Panc1 (cell line): Measurements from ENCODE around the gene MYBBP1A. TPM values are rescaled to one million over a fixed set of nuclear protein-coding genes. Genes with fewer than 3 reads are reported as not detected.
"Not testable (repeated sequence)": the region's sequence is repeated elsewhere in the genome, so short reads cannot be mapped to it uniquely, and the experiment has no call there.

Source experiments
- ATAC-seq: fragments of 200-7000 bp; cut with Tn5 transposase; 2 replicates; pipeline ENCODE4 v1.9.1; 2020; ENCODE audit warnings: mild to moderate bottlenecking, moderate library complexity
- BruUV-seq: library from RNA; stranded (reverse); fragments of 400-500 nt; replicated peaks from 2 replicates; lab custom pipeline; 2021; lab: Mats Ljungman, UMichigan
- CTCF ChIA-PET: fragments of 300-600 bp; sonication (Branson Sonifier 250); formaldehyde crosslinking; loops from one replicate; lab custom pipeline; 2022; ENCODE audit warnings: antibody characterized with exemption; lab: Charles Lee
- POLR2A ChIA-PET: fragments of 300-600 bp; sonication (Branson Sonifier 250); formaldehyde crosslinking; loops from one replicate; lab custom pipeline; 2022; ENCODE audit warnings: antibody characterized with exemption; lab: Charles Lee
- DNase-seq: peaks from one replicate; pipeline ENCODE4 v3.0.0-alpha.2; 2010; ENCODE audit warnings: low read depth, low spot score
- H3K27ac ChIP-seq: 2 replicates; pipeline ENCODE4 v1.5.1; 2011; ENCODE audit warnings: mild to moderate bottlenecking, low read length, inconsistent platforms
- H3K27me3 ChIP-seq: fragments of 200-500 bp; sonication (Bioruptor generic); 2 replicates; pipeline ENCODE4 v1.6.0; 2014; ENCODE audit warnings: low read length, inconsistent platforms; ENCODE audit not compliant: control insufficient read depth, insufficient read depth
- H3K36me3 ChIP-seq: fragments of 200-500 bp; sonication (Bioruptor generic); 2 replicates; pipeline ENCODE4 v1.5.1; 2014; ENCODE audit warnings: inconsistent platforms, mild to moderate bottlenecking, low read length, moderate library complexity; ENCODE audit not compliant: control insufficient read depth, insufficient read depth
- H3K4me1 ChIP-seq: 2 replicates; pipeline ENCODE4 v1.5.1; 2011; ENCODE audit warnings: inconsistent platforms, mild to moderate bottlenecking, low read length, moderate library complexity; ENCODE audit not compliant: control insufficient read depth, insufficient read depth
- H3K4me3 ChIP-seq, 2 experiments: 2 replicates each; pipeline ENCODE4 v1.5.1; 2011 to 2012; ENCODE audit warnings: low read depth in 2 of 2, low read length in 2 of 2, mild to moderate bottlenecking in 2 of 2, inconsistent platforms in 1 of 2, moderate library complexity in 1 of 2
- H3K9me3 ChIP-seq: fragments of 200-500 bp; sonication (Bioruptor generic); 2 replicates; pipeline ENCODE4 v1.5.1; 2014; ENCODE audit warnings: low read depth, mild to moderate bottlenecking, inconsistent platforms, low read length, moderate library complexity; ENCODE audit not compliant: control insufficient read depth, insufficient read depth
- POLR2AphosphoS5 ChIP-seq: IDR thresholded peaks from 2 replicates; pipeline ENCODE4 v1.6.1; 2012; ENCODE audit warnings: mild to moderate bottlenecking, low read depth, low read length, moderate library complexity
- SIN3A ChIP-seq: IDR thresholded peaks from 2 replicates; pipeline ENCODE4 v1.6.1; 2012; ENCODE audit warnings: low read depth, mild to moderate bottlenecking, low read length, moderate library complexity, borderline replicate concordance; ENCODE audit not compliant: insufficient read depth
- TCF7L2 ChIP-seq: IDR thresholded peaks from 2 replicates; pipeline ENCODE4 v1.6.1; 2011; ENCODE audit warnings: mild to moderate bottlenecking, low read depth, low read length, inconsistent platforms
- in situ Hi-C: cut with HindIII; loops from 2 replicates; pipeline ENCODE4 v1.10.0; 2016; ENCODE audit warnings: low sequenced_read_pairs, low pct_unique_long_range_greater_than_20kb
- intact Hi-C: fragments of 100-400 bp; cut with micrococcal nuclease; formaldehyde crosslinking; loops from one replicate; pipeline ENCODE4 v1.10.0; 2022; ENCODE audit not compliant: unreplicated experiment
- total RNA-seq: library from RNA; stranded (reverse); gene quantifications from one replicate; pipeline ENCODE4 v1.2.1, GENCODE V29; 2021; ENCODE audit not compliant: unreplicated experiment
- TF ChIP-seq, protein P1 (sequence below), 2 experiments: IDR thresholded peaks; 2 replicates each; pipeline ENCODE4 v1.6.1; 2011 to 2012; ENCODE audit warnings: low read depth in 2 of 2, control low read depth in 1 of 2, low read length in 1 of 2, mild to moderate bottlenecking in 1 of 2, moderate library complexity in 1 of 2; ENCODE audit not compliant: insufficient read depth in 1 of 2
- TF ChIP-seq, protein P2 (sequence below): fragments of 450-650 bp; IDR thresholded peaks from 2 replicates; pipeline ENCODE4 v1.5.1; 2017; ENCODE audit warnings: mild to moderate bottlenecking

MYBBP1A gene
- total RNA-seq, 1 experiment from 2014 or later: 95.6 TPM

DNA sequence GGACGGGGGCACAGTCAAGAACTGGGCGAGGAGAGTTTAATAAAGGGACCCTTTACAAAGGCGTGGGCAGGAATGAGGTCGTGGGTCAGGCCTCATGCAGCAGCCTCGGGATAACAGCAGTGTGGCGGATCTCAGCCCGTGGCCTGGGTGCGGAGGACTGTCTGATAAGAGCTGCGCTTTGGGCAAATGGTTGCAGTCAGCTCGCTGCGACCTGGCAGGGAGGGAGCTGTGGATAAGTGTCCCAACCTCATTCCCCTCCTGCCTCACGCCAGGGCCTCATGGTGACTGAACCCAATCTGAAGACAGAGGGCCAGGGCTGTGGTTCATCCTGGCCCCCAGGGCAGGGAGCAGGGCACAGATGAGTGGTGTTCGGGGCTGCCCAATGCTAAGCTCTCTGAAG, 42.8 kb upstream of the MYBBP1A start:
- Histone ChIP-seq H3K9me3 (no peaks in the 10 kb centered on the region), H3K27ac (no peak overlapping the region), H3K4me3 (no peak overlapping the region), H3K4me1 (no peaks in the 10 kb centered on the region), H3K36me3 (no peaks in the 10 kb centered on the region), H3K27me3 (no peaks in the 10 kb centered on the region)
- TF ChIP-seq TCF7L2: no peak
- TF ChIP-seq, protein P1, sequence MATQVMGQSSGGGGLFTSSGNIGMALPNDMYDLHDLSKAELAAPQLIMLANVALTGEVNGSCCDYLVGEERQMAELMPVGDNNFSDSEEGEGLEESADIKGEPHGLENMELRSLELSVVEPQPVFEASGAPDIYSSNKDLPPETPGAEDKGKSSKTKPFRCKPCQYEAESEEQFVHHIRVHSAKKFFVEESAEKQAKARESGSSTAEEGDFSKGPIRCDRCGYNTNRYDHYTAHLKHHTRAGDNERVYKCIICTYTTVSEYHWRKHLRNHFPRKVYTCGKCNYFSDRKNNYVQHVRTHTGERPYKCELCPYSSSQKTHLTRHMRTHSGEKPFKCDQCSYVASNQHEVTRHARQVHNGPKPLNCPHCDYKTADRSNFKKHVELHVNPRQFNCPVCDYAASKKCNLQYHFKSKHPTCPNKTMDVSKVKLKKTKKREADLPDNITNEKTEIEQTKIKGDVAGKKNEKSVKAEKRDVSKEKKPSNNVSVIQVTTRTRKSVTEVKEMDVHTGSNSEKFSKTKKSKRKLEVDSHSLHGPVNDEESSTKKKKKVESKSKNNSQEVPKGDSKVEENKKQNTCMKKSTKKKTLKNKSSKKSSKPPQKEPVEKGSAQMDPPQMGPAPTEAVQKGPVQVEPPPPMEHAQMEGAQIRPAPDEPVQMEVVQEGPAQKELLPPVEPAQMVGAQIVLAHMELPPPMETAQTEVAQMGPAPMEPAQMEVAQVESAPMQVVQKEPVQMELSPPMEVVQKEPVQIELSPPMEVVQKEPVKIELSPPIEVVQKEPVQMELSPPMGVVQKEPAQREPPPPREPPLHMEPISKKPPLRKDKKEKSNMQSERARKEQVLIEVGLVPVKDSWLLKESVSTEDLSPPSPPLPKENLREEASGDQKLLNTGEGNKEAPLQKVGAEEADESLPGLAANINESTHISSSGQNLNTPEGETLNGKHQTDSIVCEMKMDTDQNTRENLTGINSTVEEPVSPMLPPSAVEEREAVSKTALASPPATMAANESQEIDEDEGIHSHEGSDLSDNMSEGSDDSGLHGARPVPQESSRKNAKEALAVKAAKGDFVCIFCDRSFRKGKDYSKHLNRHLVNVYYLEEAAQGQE (IDR thresholded peaks at IDR 0.05; ENCODE audit: insufficient read depth in 1 of 2, low read depth in 2 of 2, low read length in 1 of 2): no peak
- TF ChIP-seq, protein P2, sequence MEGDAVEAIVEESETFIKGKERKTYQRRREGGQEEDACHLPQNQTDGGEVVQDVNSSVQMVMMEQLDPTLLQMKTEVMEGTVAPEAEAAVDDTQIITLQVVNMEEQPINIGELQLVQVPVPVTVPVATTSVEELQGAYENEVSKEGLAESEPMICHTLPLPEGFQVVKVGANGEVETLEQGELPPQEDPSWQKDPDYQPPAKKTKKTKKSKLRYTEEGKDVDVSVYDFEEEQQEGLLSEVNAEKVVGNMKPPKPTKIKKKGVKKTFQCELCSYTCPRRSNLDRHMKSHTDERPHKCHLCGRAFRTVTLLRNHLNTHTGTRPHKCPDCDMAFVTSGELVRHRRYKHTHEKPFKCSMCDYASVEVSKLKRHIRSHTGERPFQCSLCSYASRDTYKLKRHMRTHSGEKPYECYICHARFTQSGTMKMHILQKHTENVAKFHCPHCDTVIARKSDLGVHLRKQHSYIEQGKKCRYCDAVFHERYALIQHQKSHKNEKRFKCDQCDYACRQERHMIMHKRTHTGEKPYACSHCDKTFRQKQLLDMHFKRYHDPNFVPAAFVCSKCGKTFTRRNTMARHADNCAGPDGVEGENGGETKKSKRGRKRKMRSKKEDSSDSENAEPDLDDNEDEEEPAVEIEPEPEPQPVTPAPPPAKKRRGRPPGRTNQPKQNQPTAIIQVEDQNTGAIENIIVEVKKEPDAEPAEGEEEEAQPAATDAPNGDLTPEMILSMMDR: no peak
- TF ChIP-seq SIN3A: no peak
- TF ChIP-seq POLR2AphosphoS5: no peak
- ChIA-PET CTCF (interaction anchor here (0.5 kb wide), 1 partner anchor 1051 kb away, joined by 4 read pairs; no protein-coding TSS in a partner anchor), POLR2A (no interaction called here)
- BruUV-seq: no TSS peak
- in situ Hi-C loops: no loop called here
- intact Hi-C loops: no loop called here
- DNase-seq: no peak
- no peak for ATAC-seq

DNA sequence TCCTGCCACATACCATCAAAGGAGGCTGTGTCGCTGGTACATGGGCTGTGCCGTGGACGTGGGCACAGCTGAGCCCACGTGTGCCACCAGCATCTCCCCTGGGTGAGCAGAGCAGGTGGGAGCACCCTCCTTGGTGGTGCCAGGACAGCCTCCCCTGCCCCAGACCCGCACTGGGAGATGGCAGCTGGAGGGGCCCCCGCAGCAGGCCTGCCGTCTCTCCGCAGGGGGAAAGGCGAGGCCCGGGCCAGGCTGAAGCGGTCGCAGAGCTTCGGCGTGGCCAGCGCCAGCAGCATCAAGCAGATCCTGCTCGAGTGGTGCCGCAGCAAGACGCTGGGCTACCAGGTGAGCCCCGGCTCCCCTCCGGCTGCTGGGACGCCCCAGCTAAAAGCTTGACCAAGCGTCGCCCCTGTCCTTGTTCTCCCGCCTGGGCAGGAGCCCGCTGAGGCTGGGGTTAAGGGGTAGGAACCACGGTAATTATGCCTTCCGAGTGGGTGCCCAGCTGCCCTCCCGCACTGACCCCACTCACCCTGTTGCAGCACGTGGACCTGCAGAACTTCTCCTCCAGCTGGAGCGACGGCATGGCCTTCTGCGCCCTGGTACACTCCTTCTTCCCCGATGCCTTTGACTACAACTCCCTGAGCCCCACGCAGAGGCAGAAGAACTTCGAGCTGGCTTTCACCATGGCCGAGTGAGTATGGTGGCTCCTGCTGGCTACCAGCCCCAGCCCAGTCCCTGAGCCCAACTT, 41.6 kb upstream of the MYBBP1A start:
- no peak overlapping the region for H3K4me3 ChIP-seq
- ChIA-PET CTCF (no interaction called here), POLR2A (no interaction called here)
- DNase-seq (no peak), ATAC-seq (no peak)
- H3K4me1 ChIP-seq: no peaks in the 10 kb centered on the region
- no peaks in the 10 kb centered on the region for H3K27me3 ChIP-seq
- BruUV-seq: no TSS peak
- no peaks in the 10 kb centered on the region for H3K36me3 ChIP-seq
- no peak overlapping the region for H3K27ac ChIP-seq
- intact Hi-C loops: no loop called here
- TF ChIP-seq, protein P1 (IDR thresholded peaks at IDR 0.05; ENCODE audit: insufficient read depth in 1 of 2, low read depth in 2 of 2, low read length in 1 of 2): no peak
- TF ChIP-seq, protein P2: no peak
- TF ChIP-seq POLR2AphosphoS5 (no peak), TCF7L2 (no peak), SIN3A (no peak)
- no peaks in the 10 kb centered on the region for H3K9me3 ChIP-seq
- in situ Hi-C loops: no loop called here

DNA sequence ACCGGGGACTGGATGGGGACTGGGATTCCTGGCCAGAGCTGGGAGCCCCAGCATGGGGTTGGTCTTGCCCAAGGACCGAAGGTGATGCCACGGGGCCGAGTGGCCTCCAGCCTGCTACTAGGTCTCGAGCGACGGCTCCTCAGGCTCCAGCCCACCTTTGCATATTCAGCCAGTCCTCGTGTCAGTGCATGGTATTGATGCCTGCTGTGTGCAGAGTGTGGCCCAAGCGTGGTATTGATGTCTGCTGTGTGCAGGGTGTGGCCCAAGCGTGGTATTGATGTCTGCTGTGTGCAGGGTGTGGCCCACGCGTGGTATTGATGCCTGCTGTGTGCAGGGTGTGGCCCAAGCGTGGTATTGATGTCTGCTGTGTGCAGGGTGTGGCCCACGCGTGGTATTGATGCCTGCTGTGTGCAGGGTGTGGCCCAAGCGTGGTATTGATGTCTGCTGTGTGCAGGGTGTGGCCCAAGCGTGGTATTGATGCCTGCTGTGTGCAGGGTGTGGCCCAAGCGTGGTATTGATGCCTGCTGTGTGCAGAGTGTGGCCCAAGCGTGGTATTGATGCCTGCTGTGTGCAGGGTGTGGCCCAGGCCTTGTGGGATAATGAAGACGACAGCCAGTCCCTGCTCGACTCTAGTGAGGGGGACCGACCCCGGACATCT, 40.6 kb upstream of the MYBBP1A start:
- POLR2A ChIA-PET, ATAC-seq, H3K27ac ChIP-seq, H3K36me3 ChIP-seq, in situ Hi-C loops, intact Hi-C loops, H3K27me3 ChIP-seq, CTCF ChIA-PET, DNase-seq, H3K9me3 ChIP-seq, H3K4me1 ChIP-seq, BruUV-seq, H3K4me3 ChIP-seq: not testable (repeated sequence)
